HepG2 (cell line): ENCODE results near the gene FDXACB1. TPM values are rescaled to one million over a fixed set of nuclear protein-coding genes. Genes with fewer than 3 reads are reported as not detected.

Source experiments
- CSRNP2 ChIP-seq: sonication (generic); formaldehyde crosslinking; conservative IDR thresholded peaks from 2 replicates; pipeline ENCODE4 v1.8.0; 2022; ENCODE audit warnings: low read depth, missing genetic modification reagents
- HES4 ChIP-seq: sonication (generic); formaldehyde crosslinking; IDR thresholded peaks from 2 replicates; pipeline ENCODE4 v1.9.0; 2021; ENCODE audit warnings: mild to moderate bottlenecking, missing genetic modification reagents, borderline replicate concordance
- HMGXB3 ChIP-seq: sonication (generic); formaldehyde crosslinking; IDR thresholded peaks from 2 replicates; pipeline ENCODE4 v1.4.0; 2020; ENCODE audit warnings: missing genetic modification reagents, borderline replicate concordance
- HNF1A ChIP-seq, 2 experiments: sonication (generic) in 1 of 2; formaldehyde crosslinking in 1 of 2; IDR thresholded peaks; 2 replicates each; pipeline versions ENCODE4 v1.4.0 to v1.6.1; 2016 to 2020; ENCODE audit warnings: borderline replicate concordance in 1 of 2, low read depth in 1 of 2, mild to moderate bottlenecking in 1 of 2, missing genetic modification reagents in 1 of 2
- HNF1B ChIP-seq: sonication (generic); formaldehyde crosslinking; IDR thresholded peaks from 2 replicates; pipeline ENCODE4 v1.5.1; 2020; ENCODE audit warnings: mild to moderate bottlenecking, moderate library complexity, missing genetic modification reagents
- IRF2 ChIP-seq: IDR thresholded peaks from 2 replicates; pipeline ENCODE4 v1.6.1; 2018; ENCODE audit warnings: missing genetic modification reagents, missing compliant biosample characterization
- JUND ChIP-seq: sonication (generic); formaldehyde crosslinking; IDR thresholded peaks from 2 replicates; pipeline ENCODE4 v1.8.0; 2022; ENCODE audit warnings: mild to moderate bottlenecking, missing genetic modification reagents
- SNAI1 ChIP-seq: sonication (generic); formaldehyde crosslinking; IDR thresholded peaks from 2 replicates; pipeline ENCODE4 v1.5.0; 2020; ENCODE audit warnings: mild to moderate bottlenecking, missing genetic modification reagents, borderline replicate concordance
- TEAD2 ChIP-seq: sonication (generic); formaldehyde crosslinking; IDR thresholded peaks from 2 replicates; pipeline ENCODE4 v1.9.0; 2021; ENCODE audit warnings: missing genetic modification reagents
- THAP9 ChIP-seq: sonication (generic); formaldehyde crosslinking; IDR thresholded peaks from 2 replicates; pipeline ENCODE4; 2020; ENCODE audit warnings: missing genetic modification reagents, mild to moderate bottlenecking, borderline replicate concordance
- ZNF350 ChIP-seq: sonication (generic); formaldehyde crosslinking; IDR thresholded peaks from 2 replicates; pipeline ENCODE4 v1.4.0; 2020; ENCODE audit warnings: mild to moderate bottlenecking, low read depth, missing genetic modification reagents, borderline replicate concordance
- polyA plus RNA-seq, 8 experiments: library from polyadenylated mRNA; depleted of rRNA in 3 of 8; stranded (reverse) in 7 of 8; unstranded in 1 of 8; fragments of >200 nt; fragmentation: Illumina TruSeq in 4 of 8; extraction: Trizol in 4 of 8; gene quantifications; 2 replicates each; pipeline versions ENCODE4 v1.2.1 to v1.2.3, GENCODE V29; 2011 to 2016; ENCODE audit warnings: low read depth in 4 of 8, missing spikeins in 1 of 8, mixed read lengths in 1 of 8; ENCODE audit not compliant: insufficient read depth in 1 of 8
- total RNA-seq, 5 experiments: library from RNA; depleted of rRNA; stranded (reverse); fragments of >200 nt; fragmentation: Illumina TruSeq; extraction: Trizol; gene quantifications; 2 replicates each; pipeline ENCODE4 v1.2.3, GENCODE V29; 2016; ENCODE audit warnings: low read depth in 1 of 5

The FDXACB1 gene
- total and polyA plus RNA-seq, 2 of the 13 experiments (the other 11 are each of a cell fraction or from before 2014, with no cell fraction given), result 1.1 to 3.4 TPM

GRCh38 chr11:111926505-111927391 is 47.8 kb upstream of the FDXACB1 start (continued):
- TF ChIP-seq HMGXB3 (CRISPR knock-in tag), result peak; percentile 72; the same call in 1 of the 2 replicates
- TF ChIP-seq CSRNP2 (CRISPR knock-in tag), result no peak
- TF ChIP-seq SNAI1 (CRISPR knock-in tag), result no peak
- peak; percentile 68; the same call in 1 of the 2 replicates for TF ChIP-seq THAP9 (CRISPR knock-in tag)
- peak; percentile 55; the same call in 1 of the 2 replicates for TF ChIP-seq HES4 (CRISPR knock-in tag)
- TF ChIP-seq JUND (CRISPR knock-in tag), result no peak
- TF ChIP-seq HNF1A (IDR thresholded peaks at IDR 0.05; ENCODE audit: low read depth), result no peak
- TF ChIP-seq HNF1A (CRISPR knock-in tag; IDR thresholded peaks at IDR 0.05; ENCODE audit: borderline replicate concordance), result no peak; the same call in 1 of the 2 replicates
- peak; percentile 61; the same call in 1 of the 2 replicates for TF ChIP-seq ZNF350
- peak; percentile 61 for TF ChIP-seq HNF1B (CRISPR knock-in tag)
- TF ChIP-seq IRF2, result peak; percentile 35; the same call in 1 of the 2 replicates
- TF ChIP-seq TEAD2 (CRISPR knock-in tag), result no peak
